Fibroblast of peridontal ligament (primary cell): ENCODE results near the gene PKP3.
A peak's percentile ranks its signal among the peaks of the same experiment; 100 is the strongest.
"Not testable (repeated sequence)": the region's sequence is repeated elsewhere in the genome, so short reads cannot be mapped to it uniquely, and the experiment has no call there.

ENCODE experiments used
- DNase-seq: peaks from one replicate; pipeline ENCODE4 v3.0.0-alpha.2; 2010; ENCODE audit errors: extremely low read depth

Gene PKP3

GRCh38 chr11:379205-380094 lies 14.6 kb upstream of the PKP3 start:
- DNase-seq = no peak

GRCh38 chr11:380095-380480 lies 13.9 kb upstream of the PKP3 start:
- no peak for DNase-seq

- DNase-seq = no peak
Measured at GRCh38 chr11:380491-380890, 13.5 kb upstream of the PKP3 start.

GRCh38 chr11:380996-381395 lies 13.0 kb upstream of the PKP3 start:
- no peak for DNase-seq

GRCh38 chr11:381501-382072 lies 12.4 kb upstream of the PKP3 start:
- DNase-seq = no peak

- no peak for DNase-seq
Measured at GRCh38 chr11:382081-382629, 11.9 kb upstream of the PKP3 start.

GRCh38 chr11:383431-383830 lies 10.6 kb upstream of the PKP3 start:
- no peak for DNase-seq

GRCh38 chr11:384511-384910 lies 9.5 kb upstream of the PKP3 start:
- no peak for DNase-seq

GRCh38 chr11:385594-386351 lies 8.2 kb upstream of the PKP3 start:
- DNase-seq = no peak

- DNase-seq = no peak
Measured at GRCh38 chr11:386483-386882, 7.5 kb upstream of the PKP3 start.

- DNase-seq = no peak
Measured at GRCh38 chr11:387193-387793, 6.7 kb upstream of the PKP3 start.

- not testable (repeated sequence) for DNase-seq
Measured at GRCh38 chr11:389369-389768, 4.6 kb upstream of the PKP3 start.

- DNase-seq = no peak
Measured at GRCh38 chr11:390175-390574, 3.8 kb upstream of the PKP3 start.

- no peak for DNase-seq
Measured at GRCh38 chr11:391117-392017, 2.6 kb upstream of the PKP3 start.

- no peak for DNase-seq
Measured at GRCh38 chr11:392102-392777, 1.8 kb upstream of the PKP3 start.

GRCh38 chr11:393219-394033 lies 583 bp upstream of the PKP3 start:
- peak; percentile 59 for DNase-seq

GRCh38 chr11:394858-395655 lies 1.0 kb downstream of the PKP3 start:
- no peak for DNase-seq

- DNase-seq = no peak
Measured at GRCh38 chr11:395866-396265, 1.9 kb downstream of the PKP3 start.

GRCh38 chr11:396511-396947 lies 2.5 kb downstream of the PKP3 start:
- no peak for DNase-seq
